ENCODE measurements around the gene TMCO5A.

Gene TMCO5A

DNA sequence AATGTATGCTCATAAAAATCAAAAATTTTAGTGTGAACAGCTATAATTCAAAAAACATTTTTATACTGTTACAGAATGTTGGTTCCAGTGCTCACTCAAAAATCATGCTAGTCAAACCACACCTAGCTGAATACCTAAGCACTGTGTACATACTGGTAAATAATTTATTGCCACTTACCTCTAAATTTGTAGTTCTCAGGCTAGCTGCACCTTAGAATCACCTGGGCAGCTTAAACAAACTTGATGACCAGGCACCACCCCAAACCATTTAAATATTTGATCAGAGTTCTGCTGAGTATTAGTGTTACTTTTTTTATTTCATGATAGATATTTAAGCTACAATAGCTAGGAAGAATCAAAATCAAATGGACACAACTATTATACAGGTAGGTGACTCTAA, 32.3 kb upstream of the TMCO5A start:
- ChIA-PET CTCF (no interaction called here), POLR2A (no interaction called here)

DNA sequence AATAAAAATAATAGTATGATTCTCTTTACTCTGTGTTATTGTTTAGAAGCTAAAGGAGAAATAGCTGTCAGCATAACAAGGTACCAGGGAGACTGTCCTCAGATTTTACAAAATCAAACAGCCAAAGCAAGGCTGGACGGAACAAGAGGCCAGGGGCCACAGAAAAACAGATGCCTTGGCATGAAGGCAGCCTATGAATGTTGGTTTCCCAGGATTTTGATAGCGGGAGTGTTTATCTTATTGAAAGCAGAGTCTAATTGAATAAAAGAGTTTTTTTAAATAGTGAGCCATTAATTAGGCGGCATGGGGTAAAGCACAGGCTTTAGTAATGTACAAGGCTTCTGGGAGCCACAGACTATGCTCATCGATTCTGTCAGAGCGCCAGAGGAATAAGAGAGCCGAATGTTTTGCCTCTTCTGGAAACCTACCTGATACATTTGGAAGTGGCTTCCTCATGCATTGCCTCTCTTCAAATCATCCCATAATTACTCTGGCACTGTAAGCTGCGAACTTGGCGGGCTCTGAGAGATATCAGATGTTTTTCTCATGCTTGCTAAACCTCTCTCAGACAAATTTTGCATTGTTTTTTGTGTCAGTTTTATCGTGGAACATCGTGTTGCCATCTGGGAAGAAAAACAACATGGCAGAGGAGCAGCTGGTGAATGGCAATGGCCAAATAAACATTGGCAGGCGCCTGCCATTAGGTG, 30.4 kb upstream of the TMCO5A start:
- Histone ChIP-seq H3K4me3 (ENCODE audit: control insufficient read depth in 1 of 7, extremely low read depth in 1 of 7, insufficient read depth in 4 of 7, low read depth in 2 of 7, low read length in 6 of 7) (no peak overlapping the region), H3K27me3 (replicated peaks in 2 of 5; ENCODE audit: control insufficient read depth in 4 of 5, insufficient read depth in 5 of 5, low read length in 4 of 5) (no peaks in the 10 kb centered on the region), H3K4me1 (ENCODE audit: control extremely low read depth in 1 of 4, control insufficient read depth in 4 of 4, insufficient read depth in 4 of 4, low read length in 3 of 4) (no peaks in the 10 kb centered on the region), H3K27ac (ENCODE audit: insufficient read depth in 1 of 2, low read depth in 1 of 2, low read length in 2 of 2, poor library complexity in 1 of 2, severe bottlenecking in 2 of 2) (no peak overlapping the region), H3K9me3 (ENCODE audit: control extremely low read depth in 1 of 5, control insufficient read depth in 4 of 5, insufficient read depth in 2 of 5, low read depth in 1 of 5, low read length in 4 of 5) (no peaks in the 10 kb centered on the region), H3K36me3 (ENCODE audit: control insufficient read depth in 4 of 4, insufficient read depth in 4 of 4, low read length in 3 of 4) (no peaks in the 10 kb centered on the region)
- DNase-seq = no peak
- WGBS (ENCODE audit: insufficient coverage) = 98% methylated on average over 10 of the region's 11 CpGs
- CTCF ChIA-PET = no interaction called here
- POLR2A ChIA-PET = interaction anchor here (0.5 kb wide), 1 partner anchor 301 kb away, joined by 3 read pairs; no protein-coding TSS in a partner anchor

More for the DNA sequence above, 32.3 kb upstream of the TMCO5A start:
- H3K27ac ChIP-seq (ENCODE audit: insufficient read depth in 1 of 2, low read depth in 1 of 2, low read length in 2 of 2, poor library complexity in 1 of 2, severe bottlenecking in 2 of 2) = no peak overlapping the region
- H3K9me3 ChIP-seq (ENCODE audit: control extremely low read depth in 1 of 5, control insufficient read depth in 4 of 5, insufficient read depth in 2 of 5, low read depth in 1 of 5, low read length in 4 of 5) = no peaks in the 10 kb centered on the region
- DNase-seq = no peak
- no peaks in the 10 kb centered on the region for H3K36me3 ChIP-seq (ENCODE audit: control insufficient read depth in 4 of 4, insufficient read depth in 4 of 4, low read length in 3 of 4)
- H3K4me1 ChIP-seq (ENCODE audit: control extremely low read depth in 1 of 4, control insufficient read depth in 4 of 4, insufficient read depth in 4 of 4, low read length in 3 of 4) = no peaks in the 10 kb centered on the region
- H3K4me3 ChIP-seq (ENCODE audit: control insufficient read depth in 1 of 7, extremely low read depth in 1 of 7, insufficient read depth in 4 of 7, low read depth in 2 of 7, low read length in 6 of 7) = no peak overlapping the region
- no peaks in the 10 kb centered on the region for H3K27me3 ChIP-seq (replicated peaks in 2 of 5; ENCODE audit: control insufficient read depth in 4 of 5, insufficient read depth in 5 of 5, low read length in 4 of 5)

DNA sequence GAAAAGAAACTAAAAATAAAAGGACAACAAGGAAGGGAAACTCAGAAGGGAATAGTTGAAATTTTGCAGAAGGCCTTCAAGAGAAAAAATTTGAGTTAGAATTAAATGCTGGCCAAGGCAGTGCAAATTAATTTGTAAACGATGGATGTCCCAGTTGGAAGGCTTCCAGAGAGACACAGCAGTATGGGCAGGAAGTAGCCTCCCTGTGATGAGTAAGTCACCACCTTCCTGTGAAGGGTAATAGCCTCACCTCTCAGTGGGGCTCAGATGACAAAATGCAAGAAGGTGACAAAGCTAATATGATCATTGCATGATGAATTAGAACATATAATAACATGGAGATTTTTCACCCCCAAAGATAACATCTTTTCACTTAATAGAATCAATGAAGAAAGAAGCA, 27.3 kb upstream of the TMCO5A start:
- ChIA-PET CTCF (no interaction called here), POLR2A (no interaction called here)
- Histone ChIP-seq H3K9me3 (ENCODE audit: control extremely low read depth in 1 of 5, control insufficient read depth in 4 of 5, insufficient read depth in 2 of 5, low read depth in 1 of 5, low read length in 4 of 5) (no peaks in the 10 kb centered on the region), H3K4me3 (ENCODE audit: control insufficient read depth in 1 of 7, extremely low read depth in 1 of 7, insufficient read depth in 4 of 7, low read depth in 2 of 7, low read length in 6 of 7) (no peak overlapping the region), H3K4me1 (ENCODE audit: control extremely low read depth in 1 of 4, control insufficient read depth in 4 of 4, insufficient read depth in 4 of 4, low read length in 3 of 4) (no peaks in the 10 kb centered on the region), H3K27me3 (replicated peaks in 2 of 5; ENCODE audit: control insufficient read depth in 4 of 5, insufficient read depth in 5 of 5, low read length in 4 of 5) (peaks cover 0 to 2% (median 0%) of the 10 kb centered on the region in 5 experiments), H3K36me3 (ENCODE audit: control insufficient read depth in 4 of 4, insufficient read depth in 4 of 4, low read length in 3 of 4) (no peaks in the 10 kb centered on the region), H3K27ac (ENCODE audit: insufficient read depth in 1 of 2, low read depth in 1 of 2, low read length in 2 of 2, poor library complexity in 1 of 2, severe bottlenecking in 2 of 2) (no peak overlapping the region)
- WGBS (ENCODE audit: insufficient coverage) = 91% methylated on average over 1 of the region's 1 CpG
- DNase-seq = peak in 1 of 3 donors; percentile 2

DNA sequence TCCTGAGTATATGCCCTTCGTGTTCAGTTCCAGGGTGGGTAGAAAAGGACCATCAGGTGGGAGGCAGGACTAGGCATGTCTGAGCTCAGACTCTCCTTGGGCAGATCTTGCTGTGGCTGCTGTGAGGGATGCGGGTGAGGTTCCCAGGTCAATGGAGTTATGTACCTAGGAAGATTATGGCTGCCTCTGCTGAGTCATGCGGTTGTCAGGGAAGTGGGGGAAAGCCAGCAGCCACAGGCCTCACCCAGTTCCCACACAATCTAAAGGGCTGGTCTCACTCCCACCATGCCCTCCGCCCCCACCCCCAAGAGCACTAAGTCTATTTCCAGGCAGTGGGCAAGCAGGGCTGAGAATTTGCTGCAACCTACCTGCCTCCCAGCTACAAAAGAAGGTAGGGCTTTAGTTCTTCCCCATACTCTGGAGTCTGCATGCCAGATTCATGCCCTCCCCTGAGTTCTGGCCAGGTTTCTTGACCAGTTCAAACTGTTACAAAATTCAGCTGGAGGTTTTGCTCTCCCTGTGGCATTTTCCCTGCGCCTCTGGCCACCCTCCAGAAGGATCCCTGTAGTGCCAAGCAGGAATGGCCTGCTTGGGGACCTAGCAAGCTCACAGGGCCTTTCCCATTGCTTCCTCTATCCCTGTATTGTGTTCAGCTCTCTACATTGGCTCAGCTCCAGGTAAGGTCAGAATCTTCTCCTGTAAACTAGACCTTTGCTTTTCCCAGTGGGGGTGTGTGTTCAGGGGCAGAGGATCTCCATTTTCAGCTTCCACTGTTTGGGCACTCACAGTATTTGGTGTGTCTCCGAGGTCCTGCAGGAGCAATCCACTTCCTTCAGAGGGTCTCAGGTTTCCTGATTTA, 12.7 kb upstream of the TMCO5A start:
- H3K36me3 ChIP-seq (ENCODE audit: control insufficient read depth in 4 of 4, insufficient read depth in 4 of 4, low read length in 3 of 4) = no peaks in the 10 kb centered on the region
- ChIA-PET CTCF (no interaction called here), POLR2A (no interaction called here)
- no peak overlapping the region for H3K27ac ChIP-seq (ENCODE audit: insufficient read depth in 1 of 2, low read depth in 1 of 2, low read length in 2 of 2, poor library complexity in 1 of 2, severe bottlenecking in 2 of 2)
- H3K27me3 ChIP-seq (replicated peaks in 2 of 5; ENCODE audit: control insufficient read depth in 4 of 5, insufficient read depth in 5 of 5, low read length in 4 of 5) = no peaks in the 10 kb centered on the region
- peaks cover 0 to 8% (median 0%) of the 10 kb centered on the region in 4 experiments for H3K4me1 ChIP-seq (ENCODE audit: control extremely low read depth in 1 of 4, control insufficient read depth in 4 of 4, insufficient read depth in 4 of 4, low read length in 3 of 4)
- no peak overlapping the region for H3K4me3 ChIP-seq (ENCODE audit: control insufficient read depth in 1 of 7, extremely low read depth in 1 of 7, insufficient read depth in 4 of 7, low read depth in 2 of 7, low read length in 6 of 7)
- DNase-seq = peak in 1 of 3 donors; percentile 7
- 95% methylated on average over 5 of the region's 6 CpGs for WGBS (ENCODE audit: insufficient coverage)
- H3K9me3 ChIP-seq (ENCODE audit: control extremely low read depth in 1 of 5, control insufficient read depth in 4 of 5, insufficient read depth in 2 of 5, low read depth in 1 of 5, low read length in 4 of 5) = peaks cover 0 to 3% (median 0%) of the 10 kb centered on the region in 5 experiments

DNA sequence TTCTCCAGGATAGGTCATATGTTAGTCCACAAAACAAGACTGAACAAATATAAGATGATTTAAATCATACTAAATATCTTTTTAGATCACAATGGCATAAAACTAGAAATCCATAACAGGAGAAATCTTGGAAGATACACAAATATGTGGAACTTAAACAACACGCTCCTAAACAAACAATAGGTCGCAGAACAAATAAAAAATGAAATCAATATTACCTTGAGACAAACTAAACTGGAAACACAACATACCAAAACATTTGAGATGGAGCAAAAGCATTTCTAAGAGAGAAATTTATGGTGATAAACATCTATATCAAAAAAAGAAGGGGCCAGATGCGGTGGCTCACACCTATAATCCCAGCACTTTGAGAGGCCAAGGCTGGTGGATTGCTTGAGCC, 8.3 kb upstream of the TMCO5A start:
- H3K27me3 ChIP-seq (replicated peaks in 2 of 5; ENCODE audit: control insufficient read depth in 4 of 5, insufficient read depth in 5 of 5, low read length in 4 of 5) = peaks cover 0 to 2% (median 0%) of the 10 kb centered on the region in 5 experiments
- DNase-seq = no peak
- CTCF ChIA-PET = no interaction called here
- H3K36me3 ChIP-seq (ENCODE audit: control insufficient read depth in 4 of 4, insufficient read depth in 4 of 4, low read length in 3 of 4) = no peaks in the 10 kb centered on the region
- peaks cover 0 to 3% (median 0%) of the 10 kb centered on the region in 5 experiments for H3K9me3 ChIP-seq (ENCODE audit: control extremely low read depth in 1 of 5, control insufficient read depth in 4 of 5, insufficient read depth in 2 of 5, low read depth in 1 of 5, low read length in 4 of 5)
- no peak overlapping the region for H3K27ac ChIP-seq (ENCODE audit: insufficient read depth in 1 of 2, low read depth in 1 of 2, low read length in 2 of 2, poor library complexity in 1 of 2, severe bottlenecking in 2 of 2)
- POLR2A ChIA-PET = no interaction called here
- no peak overlapping the region for H3K4me3 ChIP-seq (ENCODE audit: control insufficient read depth in 1 of 7, extremely low read depth in 1 of 7, insufficient read depth in 4 of 7, low read depth in 2 of 7, low read length in 6 of 7)
- no CpG with 5 or more reads among the region's 3 CpGs for WGBS (ENCODE audit: insufficient coverage)
- peaks cover 0 to 8% (median 0%) of the 10 kb centered on the region in 4 experiments for H3K4me1 ChIP-seq (ENCODE audit: control extremely low read depth in 1 of 4, control insufficient read depth in 4 of 4, insufficient read depth in 4 of 4, low read length in 3 of 4)

DNA sequence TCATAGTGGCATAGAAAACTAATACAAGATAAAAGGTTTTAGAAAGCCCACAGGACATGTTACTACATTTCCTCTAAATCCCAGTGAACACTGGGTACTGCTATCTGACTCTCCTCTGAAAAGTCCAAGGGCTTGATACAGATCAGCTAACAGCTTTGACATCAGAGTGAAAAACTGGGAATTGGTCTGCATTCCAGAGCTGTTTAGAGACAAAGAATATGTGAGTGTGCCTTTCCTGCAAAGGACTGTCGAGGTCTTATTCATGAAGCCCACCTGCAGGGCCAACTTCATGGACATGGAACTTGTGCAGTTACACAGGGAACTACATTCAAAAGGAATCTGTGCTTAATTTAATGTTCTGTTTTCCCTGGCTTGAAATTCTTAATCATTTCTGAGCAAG, 5.2 kb upstream of the TMCO5A start:
- CTCF ChIA-PET = no interaction called here

DNA sequence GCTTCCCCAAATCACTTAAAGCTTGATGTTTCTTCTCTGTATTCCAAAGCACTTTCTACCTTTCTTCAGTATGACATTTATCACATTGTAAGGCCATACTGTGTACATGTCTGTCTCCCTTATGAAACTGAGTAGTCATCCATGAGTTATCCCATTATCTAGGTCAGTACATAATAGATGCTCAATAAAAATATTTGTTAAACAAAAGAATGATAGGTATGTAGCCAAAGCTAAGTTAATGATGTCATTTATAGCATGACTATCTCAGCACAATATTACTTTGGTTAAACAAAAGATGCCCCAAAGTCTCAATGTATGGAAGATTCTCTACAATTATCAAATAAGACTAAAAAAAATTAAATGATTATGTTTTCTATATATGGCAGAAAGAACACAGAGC, 3.1 kb upstream of the TMCO5A start:
- H3K9me3 ChIP-seq (ENCODE audit: control extremely low read depth in 1 of 5, control insufficient read depth in 4 of 5, insufficient read depth in 2 of 5, low read depth in 1 of 5, low read length in 4 of 5) = no peaks in the 10 kb centered on the region
- ChIA-PET POLR2A (no interaction called here), CTCF (no interaction called here)
- no peak for DNase-seq
- no peaks in the 10 kb centered on the region for H3K36me3 ChIP-seq (ENCODE audit: control insufficient read depth in 4 of 4, insufficient read depth in 4 of 4, low read length in 3 of 4)
- no peak overlapping the region for H3K27ac ChIP-seq (ENCODE audit: insufficient read depth in 1 of 2, low read depth in 1 of 2, low read length in 2 of 2, poor library complexity in 1 of 2, severe bottlenecking in 2 of 2)
- H3K4me3 ChIP-seq (ENCODE audit: control insufficient read depth in 1 of 7, extremely low read depth in 1 of 7, insufficient read depth in 4 of 7, low read depth in 2 of 7, low read length in 6 of 7) = no peak overlapping the region
- peaks cover 0 to 2% (median 0%) of the 10 kb centered on the region in 5 experiments for H3K27me3 ChIP-seq (replicated peaks in 2 of 5; ENCODE audit: control insufficient read depth in 4 of 5, insufficient read depth in 5 of 5, low read length in 4 of 5)
- no peaks in the 10 kb centered on the region for H3K4me1 ChIP-seq (ENCODE audit: control extremely low read depth in 1 of 4, control insufficient read depth in 4 of 4, insufficient read depth in 4 of 4, low read length in 3 of 4)

More for the DNA sequence above, 5.2 kb upstream of the TMCO5A start:
- Histone ChIP-seq H3K4me3 (ENCODE audit: control insufficient read depth in 1 of 7, extremely low read depth in 1 of 7, insufficient read depth in 4 of 7, low read depth in 2 of 7, low read length in 6 of 7) (no peak overlapping the region), H3K4me1 (ENCODE audit: control extremely low read depth in 1 of 4, control insufficient read depth in 4 of 4, insufficient read depth in 4 of 4, low read length in 3 of 4) (no peaks in the 10 kb centered on the region), H3K36me3 (ENCODE audit: control insufficient read depth in 4 of 4, insufficient read depth in 4 of 4, low read length in 3 of 4) (no peaks in the 10 kb centered on the region), H3K9me3 (ENCODE audit: control extremely low read depth in 1 of 5, control insufficient read depth in 4 of 5, insufficient read depth in 2 of 5, low read depth in 1 of 5, low read length in 4 of 5) (no peaks in the 10 kb centered on the region), H3K27me3 (replicated peaks in 2 of 5; ENCODE audit: control insufficient read depth in 4 of 5, insufficient read depth in 5 of 5, low read length in 4 of 5) (peaks cover 0 to 2% (median 0%) of the 10 kb centered on the region in 5 experiments), H3K27ac (ENCODE audit: insufficient read depth in 1 of 2, low read depth in 1 of 2, low read length in 2 of 2, poor library complexity in 1 of 2, severe bottlenecking in 2 of 2) (no peak overlapping the region)
- POLR2A ChIA-PET = interaction anchor here (0.6 kb wide), 1 partner anchor 419 kb away, joined by 4 read pairs; no protein-coding TSS in a partner anchor
- no peak for DNase-seq
- WGBS (ENCODE audit: insufficient coverage) = 85% methylated on average over 1 of the region's 1 CpG
